Measurements from ENCODE around the gene ZNF697.

DNA sequence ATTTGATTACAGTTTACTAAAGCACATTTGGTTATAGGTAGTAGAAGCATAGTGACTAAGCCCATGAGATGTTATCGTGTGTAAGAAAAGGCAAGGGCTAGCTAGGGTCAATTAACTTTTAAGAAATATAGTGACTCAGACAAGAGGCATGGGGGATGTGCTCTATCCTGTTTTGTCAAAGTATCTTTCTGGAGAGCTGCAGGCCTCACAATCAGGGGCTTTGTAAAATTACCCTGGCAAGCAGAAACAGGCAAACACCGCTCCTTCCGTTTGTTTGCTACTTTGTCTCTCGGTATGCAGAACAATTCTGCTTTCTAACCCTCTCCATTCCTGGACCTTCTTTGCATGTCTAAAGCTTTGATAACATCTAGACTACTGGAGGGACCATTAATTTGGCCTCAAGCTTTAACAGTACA, 26.1 kb upstream of the ZNF697 start:
- TF ChIP-seq, protein P1, sequence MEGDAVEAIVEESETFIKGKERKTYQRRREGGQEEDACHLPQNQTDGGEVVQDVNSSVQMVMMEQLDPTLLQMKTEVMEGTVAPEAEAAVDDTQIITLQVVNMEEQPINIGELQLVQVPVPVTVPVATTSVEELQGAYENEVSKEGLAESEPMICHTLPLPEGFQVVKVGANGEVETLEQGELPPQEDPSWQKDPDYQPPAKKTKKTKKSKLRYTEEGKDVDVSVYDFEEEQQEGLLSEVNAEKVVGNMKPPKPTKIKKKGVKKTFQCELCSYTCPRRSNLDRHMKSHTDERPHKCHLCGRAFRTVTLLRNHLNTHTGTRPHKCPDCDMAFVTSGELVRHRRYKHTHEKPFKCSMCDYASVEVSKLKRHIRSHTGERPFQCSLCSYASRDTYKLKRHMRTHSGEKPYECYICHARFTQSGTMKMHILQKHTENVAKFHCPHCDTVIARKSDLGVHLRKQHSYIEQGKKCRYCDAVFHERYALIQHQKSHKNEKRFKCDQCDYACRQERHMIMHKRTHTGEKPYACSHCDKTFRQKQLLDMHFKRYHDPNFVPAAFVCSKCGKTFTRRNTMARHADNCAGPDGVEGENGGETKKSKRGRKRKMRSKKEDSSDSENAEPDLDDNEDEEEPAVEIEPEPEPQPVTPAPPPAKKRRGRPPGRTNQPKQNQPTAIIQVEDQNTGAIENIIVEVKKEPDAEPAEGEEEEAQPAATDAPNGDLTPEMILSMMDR (IDR thresholded peaks at IDR 0.05): no peak
- no peak for TF ChIP-seq POLR2A (IDR thresholded peaks at IDR 0.05)
